Activated T-helper 1 cell treated with anti-CD3 and anti-CD28 coated beads, Interleukin-2, amount 50 U/mL, for 16 hours (primary cell): ENCODE measurements around the gene RASL12.
"Not testable (repeated sequence)": the region's sequence is repeated elsewhere in the genome, so short reads cannot be mapped to it uniquely, and the experiment has no call there.

Experiments used
- DNase-seq, 2 donors: peaks; one replicate each; pipeline ENCODE4 v3.0.0-alpha.2; 2020; ENCODE audit warnings: low read depth in 1 of 2, low spot score in 1 of 2

RASL12 gene

DNA sequence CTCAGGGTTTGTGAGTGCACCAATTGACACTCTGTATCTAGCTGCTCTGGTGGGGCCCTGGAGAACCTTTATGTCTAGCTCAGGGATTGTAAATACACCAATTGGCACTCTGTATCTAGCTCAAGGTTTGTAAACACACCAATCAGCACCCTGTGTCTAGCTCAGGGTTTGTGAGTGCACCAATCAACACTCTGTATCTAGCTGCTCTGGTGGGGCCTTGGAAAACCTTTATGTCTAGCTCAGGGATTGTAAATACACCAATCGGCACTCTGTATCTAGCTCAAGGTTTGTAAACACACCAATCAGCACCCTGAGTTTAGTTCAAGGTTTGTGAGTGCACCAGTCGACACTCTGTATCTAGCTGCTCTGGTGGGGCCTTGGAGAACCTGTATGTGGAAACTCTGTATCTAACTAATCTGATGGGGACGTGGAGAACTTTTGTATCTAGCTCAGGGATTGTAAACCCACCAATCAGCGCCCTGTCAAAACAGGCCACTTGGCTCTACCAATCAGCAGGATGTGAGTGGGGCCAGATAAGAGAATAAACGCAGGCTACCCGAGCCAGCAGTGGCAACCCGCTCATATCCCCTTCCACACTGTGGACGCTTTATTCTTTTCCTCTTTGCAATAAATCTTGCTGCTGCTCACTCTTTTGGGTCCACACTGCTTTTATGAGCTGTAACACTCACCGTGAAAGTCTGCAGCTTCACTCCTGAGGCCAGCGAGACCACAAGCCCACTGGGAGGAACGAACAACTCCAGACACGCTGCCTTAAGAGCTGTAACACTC, 8.0 kb upstream of the RASL12 start:
- not testable (repeated sequence) for DNase-seq

DNA sequence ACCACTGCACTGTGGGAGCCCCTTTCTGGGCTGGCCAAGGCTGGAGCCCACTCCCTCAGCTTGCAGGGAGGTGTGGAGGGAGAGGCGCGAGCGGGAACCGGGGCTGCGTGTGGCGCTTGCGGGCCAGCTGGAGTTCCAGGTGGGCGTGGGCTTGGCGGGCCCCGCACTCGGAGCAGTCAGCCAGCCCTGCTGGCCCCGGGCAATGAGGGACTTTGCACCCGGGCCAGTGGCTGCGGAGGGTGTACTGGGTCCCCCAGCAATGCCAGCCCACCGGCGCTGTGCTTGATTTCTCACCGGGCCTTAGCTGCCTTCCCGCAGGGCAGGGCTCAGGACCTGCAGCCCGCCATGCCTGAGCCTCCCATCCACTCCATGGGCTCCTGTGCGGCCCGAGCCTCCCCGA, 7.2 kb upstream of the RASL12 start:
- not testable (repeated sequence) for DNase-seq

DNA sequence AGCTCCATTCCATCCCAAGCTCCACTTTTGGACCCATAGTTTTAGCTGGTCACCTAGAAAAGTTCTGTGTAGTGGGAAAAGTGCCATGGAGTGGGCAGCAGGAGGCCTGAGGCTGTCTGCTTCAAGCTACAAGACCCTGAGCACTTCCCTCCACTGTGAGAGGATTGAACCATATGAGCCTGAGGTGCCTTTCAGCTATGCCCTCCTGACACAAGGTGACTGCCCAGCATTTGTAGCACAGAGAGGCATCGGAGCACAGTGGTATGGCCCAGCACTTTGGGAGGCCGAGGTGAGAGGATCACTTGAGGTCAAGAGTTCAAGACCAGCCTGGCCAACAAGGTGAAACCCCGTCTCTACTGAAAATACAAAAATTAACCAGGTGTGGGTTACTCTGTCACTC, 4.8 kb upstream of the RASL12 start:
- no peak for DNase-seq

DNA sequence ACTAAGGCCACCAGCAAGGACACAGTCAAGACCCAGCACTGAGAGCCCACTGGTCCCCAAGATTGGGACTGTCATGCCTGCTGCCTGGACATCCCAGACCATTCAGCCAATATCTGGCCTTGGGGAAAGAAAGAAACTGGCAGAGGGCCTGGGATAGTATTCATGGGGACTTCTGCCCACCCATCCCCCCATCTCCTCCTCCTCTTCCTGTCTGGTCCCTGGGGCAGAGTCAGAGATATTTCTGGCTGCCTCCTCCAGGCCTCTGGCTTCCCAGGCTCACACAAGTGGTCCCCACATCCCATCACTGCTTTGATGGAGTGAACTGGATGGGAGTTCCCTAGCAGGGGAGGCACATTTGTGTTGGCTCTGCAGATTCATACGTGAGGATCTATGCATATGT, 4.2 kb upstream of the RASL12 start:
- no peak for DNase-seq

DNA sequence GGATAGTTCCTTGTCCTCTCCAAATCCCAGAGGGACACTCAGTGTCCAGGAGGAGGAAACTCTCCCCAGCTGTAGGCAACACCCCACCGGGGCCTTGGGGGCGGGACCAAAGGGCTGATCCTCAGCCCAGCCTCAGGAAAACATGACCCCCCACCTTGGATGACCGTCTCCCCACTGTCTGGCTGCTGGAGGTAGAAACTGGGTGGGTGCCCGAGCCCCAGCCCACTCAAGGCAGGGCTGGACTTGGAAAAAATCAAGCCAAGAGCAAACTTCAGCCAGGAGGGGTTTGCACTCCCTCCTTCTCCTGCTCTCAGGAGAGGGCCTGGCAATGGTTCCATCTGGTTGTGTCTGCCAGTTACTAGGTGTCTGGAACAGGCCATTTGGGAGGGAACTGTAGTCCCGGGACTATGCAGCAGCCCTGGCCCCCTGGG, 3.6 kb upstream of the RASL12 start:
- DNase-seq, result no peak

DNA sequence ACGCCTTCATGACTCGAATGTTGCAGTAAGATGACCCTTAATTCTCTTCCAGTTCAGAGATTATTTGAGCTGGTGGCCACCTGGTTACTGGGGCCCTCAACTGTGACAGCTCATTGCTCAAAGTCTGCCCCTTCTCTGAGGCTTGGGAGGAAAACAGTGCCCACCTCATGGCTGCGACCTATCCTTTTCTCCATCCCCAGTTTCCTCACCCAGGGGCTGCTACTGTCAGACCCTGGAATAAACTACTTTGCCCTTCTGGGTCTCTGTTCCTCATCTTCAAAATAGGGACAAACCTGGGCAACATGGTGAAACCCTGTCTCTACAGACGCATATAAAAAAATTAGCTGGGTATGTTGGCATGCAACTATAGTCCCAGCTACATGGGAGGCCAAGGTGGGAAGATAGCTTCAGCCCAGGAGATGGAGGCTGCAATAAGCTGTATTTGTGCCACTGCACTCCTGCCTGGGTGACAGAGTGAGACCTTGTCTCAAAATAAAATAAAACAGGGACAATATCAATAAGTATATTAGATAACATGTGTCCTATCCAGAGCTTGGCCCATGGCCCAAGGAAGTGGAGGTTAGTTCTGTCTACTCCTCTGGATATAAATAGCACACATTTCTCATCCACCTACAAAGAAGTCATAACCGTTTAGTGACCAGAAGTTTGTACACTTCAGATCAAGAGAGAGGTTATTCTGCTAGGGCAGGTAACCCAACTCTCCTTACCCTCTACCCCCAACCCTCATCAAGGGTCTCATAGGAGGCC, 2.2 kb upstream of the RASL12 start:
- no peak for DNase-seq

DNA sequence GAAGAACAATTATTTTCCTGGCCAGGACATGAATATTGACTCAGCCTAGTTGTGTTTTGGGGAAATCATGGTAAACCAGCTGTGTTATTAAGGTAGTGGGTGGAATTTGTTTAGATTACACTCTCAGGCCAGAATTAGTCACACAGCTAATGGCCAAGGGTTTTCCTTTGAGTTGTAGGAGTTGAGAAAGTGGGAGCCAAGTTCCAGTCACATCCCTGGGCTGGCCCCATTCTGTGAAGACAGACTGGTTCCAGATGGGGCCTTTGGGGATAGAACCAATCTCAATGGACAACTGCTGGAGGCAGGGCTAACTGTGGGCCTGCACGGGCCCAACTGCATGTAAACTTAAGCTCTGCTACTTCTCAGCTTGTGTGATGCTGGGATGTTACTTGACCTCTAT, 1.4 kb upstream of the RASL12 start:
- no peak for DNase-seq

DNA sequence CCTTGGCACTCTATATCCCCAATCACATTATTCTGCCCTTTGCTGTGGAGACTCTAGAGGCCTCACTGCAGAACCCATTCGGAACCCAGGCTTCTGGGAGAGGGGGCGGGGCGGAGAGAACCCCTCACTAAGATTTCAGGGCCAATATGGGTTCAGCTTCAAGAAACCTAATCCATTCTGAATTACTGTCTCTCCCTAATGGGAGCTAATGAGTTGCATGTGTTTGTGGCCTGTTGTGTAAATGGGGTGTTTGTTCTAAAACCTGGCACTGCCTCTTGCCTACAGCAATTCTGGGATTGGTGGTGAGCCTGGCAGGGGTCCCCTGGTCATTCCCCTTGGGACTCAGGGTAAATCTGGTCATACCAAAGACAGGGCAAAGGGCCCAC, 605 bp upstream of the RASL12 start:
- no peak for DNase-seq

DNA sequence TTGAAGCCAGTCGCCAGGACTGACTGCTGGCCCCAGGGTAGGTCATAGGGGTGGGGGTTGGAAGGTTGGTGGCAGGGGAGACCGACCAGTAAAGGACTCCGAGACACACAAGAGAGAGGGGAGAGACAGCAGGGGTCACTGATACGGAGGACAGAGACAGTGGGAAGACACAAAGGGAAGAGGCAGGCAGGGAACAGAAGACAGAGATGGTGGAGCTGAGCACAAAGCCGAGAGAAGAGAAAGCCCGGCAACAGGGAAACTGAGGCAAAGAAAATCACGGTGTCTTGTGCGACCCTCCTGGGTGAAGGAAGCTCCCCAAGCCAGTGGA, 510 bp downstream of the RASL12 start:
- DNase-seq, result no peak

DNA sequence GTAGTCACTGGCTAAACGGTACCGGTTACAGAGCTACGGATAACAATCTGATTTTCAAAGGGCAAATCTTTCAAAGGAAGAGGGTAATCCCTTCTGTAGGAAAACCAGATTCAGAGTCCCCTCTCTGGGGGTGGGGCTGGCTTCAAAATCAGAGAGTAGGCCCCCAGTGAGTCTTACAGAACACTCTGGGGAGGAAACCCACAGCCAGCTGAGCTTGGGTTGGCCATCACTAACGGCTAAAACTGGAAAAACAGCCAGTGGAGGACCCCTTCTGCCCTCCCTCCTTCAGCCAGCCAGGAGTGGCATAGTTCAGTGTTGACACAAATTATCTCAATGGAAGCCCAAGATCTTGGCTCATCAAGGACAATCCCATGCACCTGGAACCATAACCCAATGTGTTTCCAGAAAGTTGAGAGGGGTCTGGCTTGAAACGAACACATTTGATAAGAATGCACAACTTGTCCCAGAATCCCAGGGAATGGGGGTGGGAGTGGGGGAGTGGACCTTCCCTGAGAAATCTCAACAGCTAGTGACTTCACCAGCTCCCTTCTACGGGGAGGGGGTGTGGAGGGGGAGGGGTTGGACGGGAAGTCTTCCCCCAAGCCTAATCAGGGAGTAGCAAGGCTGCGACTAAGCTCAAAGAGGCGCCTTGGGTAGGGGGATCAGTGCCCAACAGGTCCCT, 1.0 kb downstream of the RASL12 start:
- no peak for DNase-seq

DNA sequence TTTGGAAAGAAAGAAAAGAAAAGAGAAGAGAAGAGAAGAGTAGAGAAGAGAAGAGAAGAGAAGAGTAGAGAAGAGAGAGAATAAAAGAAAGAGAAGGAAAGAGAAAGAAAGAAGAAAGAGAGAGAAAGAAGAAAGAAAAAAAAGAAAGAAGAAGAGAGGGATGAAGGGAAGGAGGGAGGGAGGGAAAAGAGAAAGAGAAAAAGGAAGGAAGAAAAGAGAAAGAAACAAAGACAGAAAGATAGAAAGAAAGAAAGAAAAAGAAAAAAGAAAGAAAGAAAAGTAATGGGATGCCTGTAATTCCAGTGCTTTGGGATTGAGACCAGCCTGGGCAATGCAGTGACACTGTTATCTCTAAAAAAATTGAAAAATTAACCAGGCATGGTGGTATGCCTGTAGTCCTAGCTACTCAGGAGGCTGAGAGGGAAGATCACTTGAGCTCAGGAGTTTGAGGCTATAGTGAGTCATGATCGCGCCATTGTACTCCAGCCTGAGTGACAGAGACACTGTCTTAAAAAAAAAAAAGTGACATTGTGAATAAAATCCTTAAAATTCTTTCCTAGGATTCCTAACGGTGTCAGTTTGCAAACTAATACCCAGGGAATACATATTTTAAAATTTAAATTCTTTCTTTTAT, 1.7 kb downstream of the RASL12 start:
- DNase-seq, result no peak

DNA sequence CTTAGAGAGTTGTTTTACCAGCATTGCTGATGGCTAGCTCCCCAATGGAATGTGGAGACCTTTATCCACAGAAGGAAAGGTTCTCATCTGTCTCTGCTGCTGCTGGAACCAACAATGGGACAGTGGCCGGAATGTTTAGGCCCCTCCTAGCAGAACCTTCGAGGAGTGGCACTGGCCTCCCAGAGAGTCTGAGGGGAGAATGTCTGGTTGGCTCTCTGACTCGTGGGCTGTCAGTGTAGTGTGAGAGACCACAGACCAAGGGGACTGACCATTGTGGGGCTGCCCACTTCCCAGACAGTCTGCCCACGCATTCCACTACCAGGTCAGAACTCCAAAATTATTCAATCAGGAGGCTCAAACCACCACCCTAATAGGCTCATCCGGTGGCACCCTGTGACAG, 5.1 kb downstream of the RASL12 start:
- DNase-seq, result no peak

DNA sequence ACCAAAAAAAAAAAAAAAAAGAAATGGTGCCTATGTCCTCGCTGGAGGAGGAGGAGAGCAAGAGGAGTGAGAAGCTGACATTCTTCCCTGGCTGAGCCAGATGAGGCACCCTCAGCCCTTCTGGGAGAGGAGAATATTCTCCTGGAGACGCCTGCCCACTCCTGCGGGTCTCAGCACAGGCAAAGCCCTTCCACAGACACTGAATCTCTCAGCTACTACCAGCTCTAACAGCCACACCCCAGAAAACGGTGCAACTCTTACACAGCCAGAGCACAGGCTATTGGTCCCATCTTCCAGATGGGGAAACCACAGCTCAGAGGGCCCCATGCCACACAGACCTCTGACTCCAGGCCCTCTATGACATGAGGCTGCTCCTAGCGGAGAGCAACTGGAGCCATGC, 5.7 kb downstream of the RASL12 start:
- DNase-seq, result no peak

DNA sequence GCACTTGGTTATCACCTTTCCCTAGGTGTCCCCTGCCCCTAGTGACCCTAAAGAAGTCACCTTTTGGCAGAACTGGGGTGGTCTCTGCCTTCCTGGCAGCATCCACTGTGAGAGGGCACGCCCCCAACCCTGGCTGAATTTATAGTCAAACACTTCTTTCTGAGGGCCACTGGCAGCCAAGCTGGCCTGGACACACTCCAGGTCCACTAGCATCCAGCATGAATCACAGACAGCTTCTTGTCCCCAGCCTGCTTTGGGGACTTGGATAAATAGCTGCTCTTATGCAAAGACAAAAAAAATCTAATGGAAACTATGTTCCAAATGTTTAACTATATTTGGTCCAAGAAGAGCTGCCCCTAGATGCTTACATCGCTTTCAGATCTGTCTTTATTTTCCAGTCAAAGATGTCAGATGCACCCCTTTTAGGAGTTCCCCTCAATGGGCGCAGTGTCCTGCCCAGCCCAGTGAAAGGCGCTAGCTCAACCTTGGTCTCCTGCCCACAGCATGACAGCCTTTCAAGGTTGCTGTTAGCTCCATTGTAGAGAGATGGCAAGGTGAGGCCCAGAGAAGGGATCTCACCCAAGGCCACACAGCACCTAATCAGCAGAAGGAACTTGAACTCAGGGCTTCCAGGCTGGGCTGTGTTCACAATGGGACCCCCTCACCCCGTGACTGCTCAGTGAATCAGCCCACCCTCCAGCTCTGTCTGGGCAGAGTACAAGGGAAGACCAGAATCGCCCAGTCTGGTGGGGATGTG, 7.0 kb downstream of the RASL12 start:
- no peak for DNase-seq

DNA sequence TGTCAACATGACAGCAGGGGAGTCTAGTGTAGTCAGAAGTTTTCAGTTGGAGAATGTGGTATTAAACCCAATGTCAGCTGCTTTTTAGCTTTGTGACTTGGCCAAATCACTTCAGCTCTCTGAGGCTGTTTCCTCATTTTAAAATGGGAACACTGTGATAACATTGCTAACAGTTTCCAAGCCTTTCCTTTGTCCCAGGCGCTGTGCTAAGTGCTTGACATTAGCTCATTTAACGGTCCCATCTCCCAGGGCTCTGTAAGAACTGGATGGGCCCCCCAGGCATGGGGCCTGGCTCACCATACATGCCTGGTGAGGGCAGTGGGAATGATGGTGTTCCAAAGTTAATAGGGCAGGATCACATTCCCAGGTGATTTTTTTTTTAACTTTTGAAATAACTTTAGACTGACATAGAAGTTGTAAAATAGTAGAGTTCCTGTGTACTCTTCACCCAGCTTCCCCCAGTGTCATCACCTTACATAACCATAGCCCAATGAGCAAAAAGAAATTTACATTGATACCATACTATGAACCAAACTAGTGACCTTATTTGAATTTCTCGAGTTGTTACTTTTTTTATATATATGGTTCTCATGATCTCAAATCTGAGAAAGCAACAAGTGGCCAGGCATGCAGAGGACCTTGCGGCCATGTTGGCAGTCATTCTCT, 7.7 kb downstream of the RASL12 start:
- DNase-seq, result no peak

DNA sequence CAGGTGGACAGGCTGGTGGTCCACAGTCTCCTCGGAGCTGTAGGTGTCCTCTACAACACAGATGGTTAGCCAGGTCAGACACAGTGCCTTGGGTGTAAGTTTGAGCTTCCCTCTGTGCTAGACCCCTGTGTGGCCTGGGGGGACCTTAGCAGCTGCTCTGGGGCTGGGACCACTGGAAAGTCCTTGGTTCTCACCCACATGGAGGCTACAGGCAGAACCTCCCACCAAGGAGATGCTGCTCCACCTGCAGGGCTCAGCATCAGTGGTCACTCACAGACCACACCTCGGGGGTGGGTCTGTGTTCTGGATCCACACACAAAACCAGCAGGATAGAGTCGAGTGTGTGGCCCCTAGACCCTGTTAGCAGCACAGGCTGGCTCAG, 8.4 kb downstream of the RASL12 start:
- no peak for DNase-seq

DNA sequence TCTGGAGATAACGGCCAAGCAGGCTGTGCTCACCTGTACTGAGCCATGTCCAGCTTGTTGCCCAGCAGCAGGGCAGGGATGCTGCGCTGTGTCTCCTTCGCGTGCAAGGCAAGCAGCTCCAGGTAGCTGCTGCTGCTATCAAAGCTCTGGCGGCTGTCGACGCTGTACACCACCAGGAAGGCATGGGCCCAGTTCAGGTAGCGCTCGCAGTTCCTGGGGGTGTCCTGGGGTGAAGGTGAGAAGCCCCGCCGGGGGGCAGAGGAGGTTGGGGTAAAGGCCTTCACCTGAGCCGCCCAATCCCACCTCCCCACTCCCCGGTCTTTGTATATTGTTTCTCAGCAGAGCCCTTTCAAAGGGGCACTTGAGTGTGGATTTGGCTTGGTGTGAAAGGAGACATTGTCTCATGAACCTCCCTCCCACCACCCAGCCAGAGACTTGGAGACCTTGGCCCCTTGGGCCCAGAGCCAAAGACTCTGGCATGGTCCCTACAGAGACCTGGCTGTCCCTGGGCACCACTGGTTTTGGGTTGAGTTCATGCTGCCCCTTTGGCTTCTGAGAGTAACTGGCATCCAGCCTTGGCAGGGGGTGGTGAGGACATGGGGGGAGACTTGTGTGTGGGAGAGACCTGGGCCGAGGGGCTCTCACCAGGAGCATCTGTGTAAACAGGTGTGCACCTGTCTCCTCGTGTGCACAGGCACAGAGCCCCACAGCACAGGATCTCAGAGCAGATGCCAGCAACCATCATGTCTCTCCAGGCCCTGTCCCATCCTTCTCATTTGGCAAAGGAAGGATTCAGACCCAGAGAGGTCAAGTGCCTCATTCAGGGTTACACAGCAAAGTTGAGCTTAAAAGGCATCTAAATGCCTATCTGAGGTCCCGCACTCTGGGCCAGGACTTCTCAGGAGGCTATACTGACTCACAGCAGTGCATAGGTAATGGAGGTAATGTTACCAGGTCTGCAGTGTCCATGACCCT, 9.1 kb downstream of the RASL12 start:
- no peak for DNase-seq

DNA sequence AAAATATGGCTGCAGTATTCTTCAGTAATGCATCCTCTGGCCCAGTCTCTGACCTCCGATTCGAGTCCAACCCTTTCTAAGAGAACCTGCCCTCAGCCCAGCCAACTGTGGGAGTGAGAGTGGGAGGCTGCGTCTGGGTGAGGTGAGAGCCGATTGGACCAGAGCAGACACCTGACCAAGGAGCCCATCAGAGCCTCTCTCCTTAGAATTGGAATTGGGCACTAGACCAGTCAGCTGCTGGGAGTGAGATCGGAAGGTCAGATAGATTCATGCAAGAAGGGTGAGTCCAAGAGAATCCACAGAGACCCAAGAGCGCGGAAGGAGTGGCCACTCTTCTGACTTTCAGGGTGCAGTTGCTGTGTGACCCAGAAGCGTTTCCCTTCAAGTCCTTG, 10.2 kb downstream of the RASL12 start:
- DNase-seq, result no peak

DNA sequence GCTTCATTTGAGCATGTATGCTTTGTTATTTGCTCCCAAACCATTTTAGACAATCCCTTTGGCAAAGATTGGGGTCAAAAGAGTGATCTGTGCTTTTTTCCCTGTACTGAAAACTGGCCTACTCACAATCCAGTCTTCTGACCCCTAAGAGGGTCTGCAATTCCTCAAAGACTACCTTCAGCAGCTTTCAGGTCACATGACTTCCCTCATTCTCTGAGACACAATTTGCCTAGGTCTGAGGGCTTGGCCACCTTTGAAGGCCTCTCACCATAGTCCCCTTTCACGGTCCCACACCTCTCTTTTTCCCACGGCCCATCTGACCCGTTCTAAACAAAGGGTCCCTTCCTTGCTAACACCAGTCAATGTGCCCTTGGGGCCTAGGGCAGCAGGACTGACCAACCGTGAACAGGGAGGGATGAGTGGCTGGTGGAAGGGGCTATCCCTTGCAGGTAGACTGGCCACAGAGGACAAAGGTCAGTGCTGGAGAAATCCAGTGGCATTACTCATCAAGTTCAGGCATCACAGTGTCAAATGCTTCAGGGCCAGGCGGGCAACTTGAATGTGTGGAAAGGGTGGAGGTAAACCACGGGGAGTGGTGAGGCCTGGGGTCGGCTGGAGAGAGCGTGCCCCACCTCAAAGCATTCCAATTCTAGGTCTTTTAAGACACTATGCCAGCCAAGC, 10.8 kb downstream of the RASL12 start:
- no peak for DNase-seq
